HG03378 (cell line): Measurements from ENCODE around the gene HIGD2B.
A peak's percentile ranks its signal among the peaks of the same experiment; 100 is the strongest.
"Not testable (repeated sequence)": the region's sequence is repeated elsewhere in the genome, so short reads cannot be mapped to it uniquely, and the experiment has no call there.

Experiments
- ATAC-seq: cut with Tn5 transposase; IDR thresholded peaks from one replicate; pipeline ENCODE4 v1.9.1; 2021; ENCODE audit warnings: mild to moderate bottlenecking, moderate library complexity; ENCODE audit not compliant: unreplicated experiment

HIGD2B gene, protein sequence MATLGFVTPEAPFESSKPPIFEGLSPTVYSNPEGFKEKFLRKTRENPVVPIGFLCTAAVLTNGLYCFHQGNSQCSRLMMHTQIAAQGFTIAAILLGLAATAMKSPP

DNA sequence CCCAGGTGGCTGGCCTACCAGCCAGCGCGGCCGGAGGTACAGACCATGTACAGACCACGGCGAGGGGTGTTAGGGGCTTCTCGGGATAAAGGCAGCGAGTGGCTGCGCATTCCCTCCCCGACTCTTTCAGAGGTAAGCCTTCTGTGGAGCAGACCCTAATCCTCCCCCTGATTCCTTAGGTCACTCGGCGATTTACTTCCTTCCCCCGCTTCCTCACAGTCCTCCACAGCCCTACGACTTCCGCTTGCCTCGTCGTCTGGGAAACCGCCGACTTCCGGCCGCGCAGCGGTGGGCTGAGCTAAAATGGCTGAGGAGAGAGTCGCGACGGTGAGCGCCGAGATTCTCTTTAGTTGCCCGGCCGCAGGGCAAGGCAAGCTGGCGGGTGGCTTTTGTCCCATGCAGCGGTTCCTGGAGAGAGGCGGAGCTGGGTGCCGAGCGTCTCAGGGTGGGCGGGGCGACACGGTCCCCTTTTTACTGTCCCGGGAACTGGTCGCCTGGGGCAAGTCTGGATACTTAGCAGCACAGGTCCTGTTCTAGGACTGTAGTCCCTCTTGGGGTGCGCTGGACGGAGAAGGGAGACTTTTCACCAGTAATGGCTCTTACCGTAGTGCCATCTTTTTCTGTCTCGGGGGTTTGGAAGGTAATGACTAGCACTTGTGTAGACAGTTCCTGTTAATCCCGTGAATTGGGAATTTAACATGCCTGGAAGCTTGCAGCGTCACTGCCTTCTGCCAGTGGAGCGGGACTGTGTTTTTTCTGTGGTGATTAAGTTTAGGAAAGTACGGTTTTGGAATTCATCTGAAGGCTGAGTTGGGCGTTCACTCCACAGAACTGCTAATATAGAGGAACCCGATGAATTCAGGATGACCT is at the start of gene HIGD2B, which contains the start of gene BBS4:
TSS of gene HIGD2B (minus strand) at position 258 of the 870 bp plus-strand sequence. CDS start 9,808 bp downstream, outside the sequence.
TSS of gene BBS4 (plus strand) at position 283 of the 870 bp plus-strand sequence. CDS start at position 304, 21 bp downstream.
- ATAC-seq, result peak; percentile 86

GRCh38 chr15:72735111-72735510 is 49.1 kb upstream of the HIGD2B start:
- ATAC-seq, result no peak

GRCh38 chr15:72733941-72734738 is 48.2 kb upstream of the HIGD2B start:
- no peak for ATAC-seq

- ATAC-seq, result no peak
Measured at GRCh38 chr15:72732516-72732915, 46.5 kb upstream of the HIGD2B start.

DNA sequence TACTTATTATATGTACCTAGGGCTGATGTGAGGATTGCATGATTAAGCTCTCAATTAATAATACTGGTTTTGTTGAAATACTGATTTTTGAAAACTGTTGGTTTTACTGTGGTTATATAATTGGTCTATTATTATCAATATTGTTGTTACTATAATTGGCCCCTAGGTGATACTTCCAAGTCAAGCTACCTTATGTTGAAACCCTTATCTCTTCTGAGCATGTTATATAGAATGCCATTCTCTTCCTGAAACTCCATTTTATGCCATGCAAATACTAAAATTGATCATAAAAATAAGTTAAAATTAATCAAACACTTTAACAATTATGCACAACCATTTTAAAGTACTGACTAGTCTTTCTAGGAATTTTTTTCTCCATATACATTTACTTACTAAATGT is 46.1 kb upstream of the HIGD2B start:
- no peak for ATAC-seq

DNA sequence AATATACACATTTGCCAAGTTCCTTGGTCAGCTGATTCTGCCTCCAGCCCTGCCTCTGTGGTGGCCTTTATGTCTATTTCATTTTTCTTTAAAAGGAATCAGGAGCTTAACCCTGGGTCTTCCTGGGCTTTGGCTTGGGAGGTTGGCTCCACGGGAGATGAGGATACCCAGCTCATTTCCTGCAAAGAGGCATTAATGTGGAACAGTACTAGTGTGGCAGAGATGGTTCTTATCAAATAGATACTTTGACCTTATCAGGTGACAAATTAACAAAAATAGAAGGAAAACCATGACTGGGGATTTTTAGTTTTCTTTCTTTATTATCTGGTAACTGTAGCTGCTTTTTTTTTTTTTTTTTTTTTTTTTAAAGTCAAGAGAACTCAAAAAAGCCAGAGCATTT is 42.8 kb upstream of the HIGD2B start:
- no peak for ATAC-seq

DNA sequence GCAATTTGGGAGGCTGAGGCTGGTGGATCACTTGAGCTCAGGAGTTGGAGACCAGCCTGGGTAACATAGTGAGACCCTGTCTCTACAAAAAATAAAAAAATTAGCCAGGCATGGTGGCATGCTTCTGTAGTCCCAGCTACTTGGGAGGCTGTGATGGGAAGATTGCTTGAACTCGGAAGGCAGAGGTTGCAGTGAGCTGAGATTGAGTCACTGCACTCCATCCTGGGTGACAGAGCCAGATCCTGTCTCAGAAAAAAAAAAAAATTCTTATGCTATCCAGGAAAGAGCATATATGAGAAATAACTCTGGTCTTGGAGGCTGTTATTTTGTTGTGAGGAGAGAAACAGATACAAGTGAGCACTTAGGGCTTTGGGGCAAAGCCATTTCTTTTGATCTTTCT is 42.3 kb upstream of the HIGD2B start:
- not testable (repeated sequence) for ATAC-seq

- no peak for ATAC-seq
Measured at GRCh38 chr15:72727154-72727553, 41.2 kb upstream of the HIGD2B start.

GRCh38 chr15:72725851-72726250 is 39.9 kb upstream of the HIGD2B start:
- ATAC-seq, result not testable (repeated sequence)

DNA sequence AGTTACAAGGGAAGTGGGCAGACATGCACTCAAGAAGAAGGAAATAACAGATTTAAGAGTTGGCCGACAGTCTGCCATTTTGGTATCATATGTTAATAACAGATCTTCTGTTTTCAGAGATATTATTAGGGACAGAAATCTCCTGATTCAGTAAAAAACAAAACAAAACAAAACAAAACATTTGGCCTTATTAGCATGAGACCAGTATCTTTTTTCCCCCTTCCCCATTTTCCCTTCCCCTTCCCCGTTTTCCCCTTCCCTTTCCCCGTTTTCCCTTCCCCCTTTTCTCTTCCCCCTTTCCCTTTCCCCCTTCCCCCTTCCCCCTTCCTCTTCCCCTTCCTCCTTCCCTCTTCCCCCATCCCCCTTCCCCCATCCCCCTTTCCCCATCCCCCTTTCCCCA is 39.5 kb upstream of the HIGD2B start:
- ATAC-seq, result no peak

- ATAC-seq, result no peak
Measured at GRCh38 chr15:72724028-72724427, 38.0 kb upstream of the HIGD2B start.

DNA sequence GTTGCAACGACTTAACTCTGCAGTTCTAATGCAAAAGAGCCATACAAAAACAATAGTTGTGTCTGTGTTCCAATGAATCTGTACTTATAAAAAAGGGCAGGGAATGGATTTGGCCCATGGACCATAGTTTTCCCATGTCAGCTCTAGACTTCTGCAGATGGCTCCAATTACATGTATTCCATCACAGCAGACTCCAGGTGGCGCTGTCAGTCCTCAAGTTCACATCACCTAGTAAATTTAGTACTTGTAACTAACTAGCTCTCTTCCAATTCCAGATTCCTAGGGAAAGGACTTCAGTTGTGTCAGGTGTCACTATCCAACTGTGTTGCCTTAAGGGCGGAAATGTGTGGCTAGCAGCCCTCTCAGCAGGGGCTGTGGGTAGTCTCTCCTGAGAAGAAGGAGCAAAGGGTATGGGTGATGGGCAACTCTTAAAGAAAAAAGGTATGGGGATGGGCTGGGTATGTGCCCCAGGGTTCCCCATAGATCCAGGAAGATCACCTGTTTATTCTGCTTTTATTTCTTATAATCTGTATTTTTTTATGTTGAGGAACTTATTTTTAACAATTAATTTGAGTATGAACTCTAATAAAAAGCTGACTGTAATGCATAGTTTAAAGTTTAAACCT is 36.2 kb upstream of the HIGD2B start:
- ATAC-seq, result no peak

DNA sequence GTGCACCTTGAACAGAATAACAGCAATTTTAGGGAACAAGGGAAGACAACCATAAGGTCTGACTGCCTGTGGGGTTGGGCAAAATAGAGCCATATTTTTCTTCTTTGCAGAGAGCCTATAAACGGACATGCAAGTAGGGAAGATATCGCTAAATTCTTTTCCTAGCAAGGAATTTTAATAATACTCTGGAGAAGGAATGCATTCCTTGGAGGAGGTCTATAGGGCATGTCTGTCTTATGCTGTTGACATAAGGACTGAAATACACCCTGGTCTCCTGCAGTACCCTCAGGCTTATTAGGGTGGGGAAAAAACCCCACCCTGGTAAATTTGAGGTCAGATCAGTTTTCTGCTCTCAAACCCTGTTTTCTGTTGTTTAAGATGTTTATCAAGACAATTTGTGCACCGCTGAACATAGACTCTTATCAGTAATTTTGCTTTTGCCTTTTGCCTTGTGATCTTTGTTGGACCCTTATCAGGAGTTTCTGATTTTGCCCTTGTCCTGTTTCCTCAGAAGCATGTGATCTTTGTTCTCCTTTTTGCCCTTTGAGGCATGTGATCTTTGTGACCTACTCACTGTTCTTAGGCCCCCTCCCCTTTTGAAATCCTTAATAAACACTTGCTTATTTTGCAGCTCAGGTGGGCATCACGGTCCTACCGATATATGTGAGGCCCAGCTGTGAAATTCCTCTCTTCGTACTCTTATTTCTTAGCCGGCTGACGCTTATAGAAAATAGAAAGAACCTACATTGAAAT is 22.7 kb upstream of the HIGD2B start:
- ATAC-seq, result not testable (repeated sequence)

DNA sequence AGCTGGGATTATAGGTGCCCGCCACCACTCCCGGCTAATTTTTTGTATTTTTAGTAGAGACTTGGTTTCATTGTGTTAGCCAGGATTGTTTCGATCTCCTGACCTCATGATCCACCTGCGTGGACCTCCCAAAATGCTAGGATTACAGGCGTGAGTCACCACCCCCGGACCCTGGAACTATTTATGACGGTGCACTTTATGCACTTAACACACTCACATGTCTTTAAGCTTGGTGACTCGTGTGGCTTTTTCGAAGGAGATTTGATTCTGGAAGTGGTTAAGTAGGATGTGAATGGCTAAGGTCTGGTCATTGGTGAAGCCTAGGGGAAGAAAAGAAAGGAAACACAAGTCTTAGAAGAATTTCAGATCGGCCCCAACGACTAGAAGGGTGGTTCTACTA is 20.3 kb upstream of the HIGD2B start:
- ATAC-seq, result no peak

GRCh38 chr15:72700076-72700475 is 14.1 kb upstream of the HIGD2B start:
- ATAC-seq, result no peak

GRCh38 chr15:72698938-72699337 is 13.0 kb upstream of the HIGD2B start:
- no peak for ATAC-seq

- no peak for ATAC-seq
Measured at GRCh38 chr15:72690938-72691337, 5.0 kb upstream of the HIGD2B start.

GRCh38 chr15:72688697-72689096 is 2.7 kb upstream of the HIGD2B start:
- ATAC-seq, result no peak

DNA sequence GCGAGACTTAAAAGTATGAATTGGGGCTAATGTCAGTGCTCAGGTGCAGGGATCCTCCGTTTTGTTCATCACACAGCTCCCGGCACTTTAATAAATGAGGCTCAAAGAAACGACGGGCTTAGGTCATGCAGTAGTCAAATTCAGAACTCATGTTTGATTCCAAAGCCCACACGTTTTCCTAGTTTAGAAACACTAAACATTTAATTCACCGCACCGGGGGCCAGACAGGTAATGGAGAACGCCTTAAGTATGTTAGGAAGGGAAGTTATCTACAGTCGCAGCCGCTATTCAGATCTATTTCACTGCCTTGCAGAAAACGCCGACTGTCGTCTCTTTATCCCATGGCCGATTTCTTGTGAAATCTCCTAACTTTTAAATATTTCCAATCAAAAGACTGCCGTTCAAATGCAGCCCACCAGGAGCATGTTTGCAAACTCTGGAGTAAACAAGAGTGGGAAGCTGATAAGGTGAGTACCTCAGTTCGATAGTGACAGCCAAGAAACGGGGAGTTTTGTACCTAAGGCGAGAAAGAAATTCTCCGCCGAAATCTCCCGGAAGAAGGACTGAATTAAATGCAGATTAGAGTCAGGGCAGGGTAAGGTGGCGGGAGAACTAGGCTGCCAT is 569 bp downstream of the HIGD2B start:
- ATAC-seq, result no peak

GRCh38 chr15:72682772-72683171 is 3.2 kb downstream of the HIGD2B start:
- ATAC-seq, result no peak
